B cell (primary cell): ENCODE data around the gene GPR156.

Experiments
- EZH2 ChIP-seq: IDR thresholded peaks from 2 replicates; pipeline ENCODE4 v1.6.1; 2012; ENCODE audit warnings: borderline replicate concordance, low read depth, mild to moderate bottlenecking, moderate library complexity, low read length; ENCODE audit not compliant: insufficient read depth, poor library complexity, severe bottlenecking
- TF ChIP-seq, protein P1 (sequence below): fragments of 200-600 bp; IDR thresholded peaks from one replicate; pipeline ENCODE4 v1.8.0; 2022; ENCODE audit warnings: antibody characterized with exemption, mild to moderate bottlenecking

DNA sequence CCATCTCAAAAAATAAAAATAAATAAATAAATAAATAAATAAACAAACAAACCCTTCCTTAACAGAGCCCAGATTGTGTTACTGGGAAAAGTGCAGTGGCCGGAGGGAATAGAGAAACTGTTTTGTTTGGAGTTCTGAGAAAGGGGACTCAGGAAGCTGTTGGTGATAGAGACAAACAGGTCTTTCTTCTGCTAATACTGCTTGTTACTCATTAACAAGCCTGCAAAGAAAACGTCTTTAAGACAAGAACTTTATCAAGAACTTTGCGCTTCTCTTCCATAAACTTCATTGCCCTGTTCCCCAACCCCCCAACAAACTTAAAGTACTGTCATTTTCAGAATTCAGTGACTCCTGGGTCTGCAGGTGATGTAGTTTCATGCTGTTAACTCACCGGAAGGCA lies 122.0 kb downstream of the GPR156 start:
- TF ChIP-seq, protein P1, sequence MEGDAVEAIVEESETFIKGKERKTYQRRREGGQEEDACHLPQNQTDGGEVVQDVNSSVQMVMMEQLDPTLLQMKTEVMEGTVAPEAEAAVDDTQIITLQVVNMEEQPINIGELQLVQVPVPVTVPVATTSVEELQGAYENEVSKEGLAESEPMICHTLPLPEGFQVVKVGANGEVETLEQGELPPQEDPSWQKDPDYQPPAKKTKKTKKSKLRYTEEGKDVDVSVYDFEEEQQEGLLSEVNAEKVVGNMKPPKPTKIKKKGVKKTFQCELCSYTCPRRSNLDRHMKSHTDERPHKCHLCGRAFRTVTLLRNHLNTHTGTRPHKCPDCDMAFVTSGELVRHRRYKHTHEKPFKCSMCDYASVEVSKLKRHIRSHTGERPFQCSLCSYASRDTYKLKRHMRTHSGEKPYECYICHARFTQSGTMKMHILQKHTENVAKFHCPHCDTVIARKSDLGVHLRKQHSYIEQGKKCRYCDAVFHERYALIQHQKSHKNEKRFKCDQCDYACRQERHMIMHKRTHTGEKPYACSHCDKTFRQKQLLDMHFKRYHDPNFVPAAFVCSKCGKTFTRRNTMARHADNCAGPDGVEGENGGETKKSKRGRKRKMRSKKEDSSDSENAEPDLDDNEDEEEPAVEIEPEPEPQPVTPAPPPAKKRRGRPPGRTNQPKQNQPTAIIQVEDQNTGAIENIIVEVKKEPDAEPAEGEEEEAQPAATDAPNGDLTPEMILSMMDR = no peak
- TF ChIP-seq EZH2 = no peak
